ENCODE measurements around the gene SLC39A9. TPM values are rescaled to one million over a fixed set of nuclear protein-coding genes. Genes with fewer than 3 reads are reported as not detected.

The SLC39A9 gene
- total RNA-seq, 1 experiment from 2014 or later, result 39.8 TPM

DNA sequence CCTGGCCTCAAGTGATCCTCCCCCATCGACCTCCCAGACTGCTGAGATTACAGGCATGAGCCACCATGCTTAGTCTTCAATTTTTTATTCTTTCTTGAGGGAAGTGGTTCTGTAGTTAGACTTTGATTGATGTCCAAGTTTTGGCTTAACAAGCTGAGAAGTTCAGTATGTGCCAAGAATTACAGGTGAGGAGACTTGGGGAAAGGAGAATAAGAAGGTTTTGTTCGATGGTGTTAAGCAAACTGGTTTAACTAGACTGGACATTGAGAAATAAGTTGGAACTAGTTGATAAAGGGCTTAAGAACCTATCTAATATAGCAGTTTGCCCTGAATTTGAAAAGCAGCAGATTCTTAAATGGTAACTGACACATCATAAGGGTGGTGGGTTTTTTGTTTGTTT, 53.4 kb downstream of the SLC39A9 start:
- H3K18ac ChIP-seq (ENCODE audit: insufficient read length, low read depth, low read length), result no peak overlapping the region
- H3K14ac ChIP-seq (ENCODE audit: insufficient read depth, low read length), result no peak overlapping the region
- Mint-ChIP-seq H3K4me1 (no peaks in the 10 kb centered on the region), H3K27me3 (ENCODE audit: low read depth) (no peaks in the 10 kb centered on the region), H3K4me3 (no peak overlapping the region), H3K9me3 (no peaks in the 10 kb centered on the region), H3K36me3 (ENCODE audit: insufficient read depth in 1 of 3, low read depth in 3 of 3) (peaks cover 0 to 12% (median 4%) of the 10 kb centered on the region in 3 experiments; a peak in 3 of 7 replicates), H3K27ac (no peak overlapping the region)
- H3K4me1 ChIP-seq (ENCODE audit: insufficient read depth, low read length), result no peaks in the 10 kb centered on the region
- DNase-seq, result no peak
- H3K9ac ChIP-seq (ENCODE audit: extremely low read depth, insufficient read length, low read length), result no peak overlapping the region
- H3K27me3 ChIP-seq (ENCODE audit: insufficient read depth, low read length), result no peaks in the 10 kb centered on the region
- H2BK5ac ChIP-seq (ENCODE audit: insufficient read length, low read length), result no peak overlapping the region
- H2BK120ac ChIP-seq (ENCODE audit: low read depth, low read length, poor library complexity, severe bottlenecking), result no peak overlapping the region
- H3K4ac ChIP-seq (ENCODE audit: low read depth, low read length), result no peak overlapping the region
- no peak overlapping the region for H2AFZ ChIP-seq (ENCODE audit: low read length)
- no peak overlapping the region for H4K8ac ChIP-seq (replicated peaks; ENCODE audit: insufficient read length, low read depth, low read length)
- no peak overlapping the region for H4K91ac ChIP-seq (ENCODE audit: insufficient read length, low read depth, low read length)
- H4K20me1 ChIP-seq (ENCODE audit: control insufficient read depth, insufficient read depth, insufficient read length), result no peaks in the 10 kb centered on the region
- no peak overlapping the region for H3K23ac ChIP-seq (ENCODE audit: insufficient read length, low read depth, low read length)
- no peaks in the 10 kb centered on the region for H3K23me2 ChIP-seq (ENCODE audit: insufficient read length, low read depth, low read length, poor library complexity, severe bottlenecking)
- H3K79me2 ChIP-seq (ENCODE audit: insufficient read depth, low read length), result no peaks in the 10 kb centered on the region
- no peak overlapping the region for H3K56ac ChIP-seq (ENCODE audit: insufficient read length, low read depth, low read length)
- H3K27ac ChIP-seq (ENCODE audit: insufficient read length, low read depth, low read length), result no peak overlapping the region
- no peak overlapping the region for H2BK15ac ChIP-seq (ENCODE audit: low read depth, low read length)
- no peak overlapping the region for H4K5ac ChIP-seq (ENCODE audit: insufficient read length, low read depth, low read length)
- TF ChIP-seq, protein P1, sequence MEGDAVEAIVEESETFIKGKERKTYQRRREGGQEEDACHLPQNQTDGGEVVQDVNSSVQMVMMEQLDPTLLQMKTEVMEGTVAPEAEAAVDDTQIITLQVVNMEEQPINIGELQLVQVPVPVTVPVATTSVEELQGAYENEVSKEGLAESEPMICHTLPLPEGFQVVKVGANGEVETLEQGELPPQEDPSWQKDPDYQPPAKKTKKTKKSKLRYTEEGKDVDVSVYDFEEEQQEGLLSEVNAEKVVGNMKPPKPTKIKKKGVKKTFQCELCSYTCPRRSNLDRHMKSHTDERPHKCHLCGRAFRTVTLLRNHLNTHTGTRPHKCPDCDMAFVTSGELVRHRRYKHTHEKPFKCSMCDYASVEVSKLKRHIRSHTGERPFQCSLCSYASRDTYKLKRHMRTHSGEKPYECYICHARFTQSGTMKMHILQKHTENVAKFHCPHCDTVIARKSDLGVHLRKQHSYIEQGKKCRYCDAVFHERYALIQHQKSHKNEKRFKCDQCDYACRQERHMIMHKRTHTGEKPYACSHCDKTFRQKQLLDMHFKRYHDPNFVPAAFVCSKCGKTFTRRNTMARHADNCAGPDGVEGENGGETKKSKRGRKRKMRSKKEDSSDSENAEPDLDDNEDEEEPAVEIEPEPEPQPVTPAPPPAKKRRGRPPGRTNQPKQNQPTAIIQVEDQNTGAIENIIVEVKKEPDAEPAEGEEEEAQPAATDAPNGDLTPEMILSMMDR (conservative IDR thresholded peaks at IDR 0.05), result no peak
- no peak overlapping the region for H2BK20ac ChIP-seq (ENCODE audit: low read depth, low read length, poor library complexity, severe bottlenecking)
- H3T11ph ChIP-seq (ENCODE audit: low read length), result no peak overlapping the region
- no peaks in the 10 kb centered on the region for H3K79me1 ChIP-seq (ENCODE audit: insufficient read depth, low read depth, low read length, poor library complexity, severe bottlenecking)
- no peaks in the 10 kb centered on the region for H3K9me3 ChIP-seq (ENCODE audit: control insufficient read depth, low read depth, low read length)
- H2BK12ac ChIP-seq (ENCODE audit: insufficient read length, low read depth, low read length), result no peak overlapping the region
- H3K4me2 ChIP-seq (ENCODE audit: insufficient read depth, insufficient read length, low read length), result no peak overlapping the region
- H2AK5ac ChIP-seq (ENCODE audit: insufficient read length, low read length), result no peak overlapping the region
- 100% methylated on average over 1 of the region's 2 CpGs for WGBS (ENCODE audit: extremely low coverage, insufficient read length, low lambda C conversion rate)
